Globus pallidus (tissue), 1 donor: ENCODE data around the gene ZNF444.

ENCODE experiments used
- DNase-seq: peaks from one replicate; pipeline ENCODE4 v3.0.0-alpha.2; 2015; ENCODE audit warnings: low spot score

ZNF444 gene

GRCh38 chr19:56107626-56108351, 33.3 kb upstream of the ZNF444 start:
- DNase-seq: no peak

- no peak for DNase-seq
Observed at GRCh38 chr19:56108447-56109195, 32.5 kb upstream of the ZNF444 start.

GRCh38 chr19:56109226-56109625, 31.9 kb upstream of the ZNF444 start:
- DNase-seq: no peak

- DNase-seq: no peak
Observed at GRCh38 chr19:56110515-56111448, 30.3 kb upstream of the ZNF444 start.

GRCh38 chr19:56111601-56112312, 29.3 kb upstream of the ZNF444 start:
- DNase-seq: no peak

- no peak for DNase-seq
Observed at GRCh38 chr19:56112313-56112709, 28.8 kb upstream of the ZNF444 start.

GRCh38 chr19:56113074-56113632, 27.9 kb upstream of the ZNF444 start:
- no peak for DNase-seq

GRCh38 chr19:56114051-56114777, 26.9 kb upstream of the ZNF444 start:
- DNase-seq: no peak

- no peak for DNase-seq
Observed at GRCh38 chr19:56114778-56115110, 26.3 kb upstream of the ZNF444 start.

GRCh38 chr19:56115490-56115889, 25.6 kb upstream of the ZNF444 start:
- no peak for DNase-seq

GRCh38 chr19:56116606-56117005, 24.5 kb upstream of the ZNF444 start:
- DNase-seq: no peak

- DNase-seq: no peak
Observed at GRCh38 chr19:56117376-56117884, 23.7 kb upstream of the ZNF444 start.

- DNase-seq: no peak
Observed at GRCh38 chr19:56117889-56118288, 23.2 kb upstream of the ZNF444 start.

GRCh38 chr19:56118666-56119581, 22.2 kb upstream of the ZNF444 start:
- no peak for DNase-seq

- DNase-seq: no peak
Observed at GRCh38 chr19:56119582-56119978, 21.5 kb upstream of the ZNF444 start.

- no peak for DNase-seq
Observed at GRCh38 chr19:56120002-56120370, 21.1 kb upstream of the ZNF444 start.

GRCh38 chr19:56120371-56121179, 20.5 kb upstream of the ZNF444 start:
- no peak for DNase-seq
